Skin of body (tissue), 2 donors: ENCODE results near the gene KBTBD7. TPM values are rescaled to one million over a fixed set of nuclear protein-coding genes. Genes with fewer than 3 reads are reported as not detected.
"Not testable (repeated sequence)": the region's sequence is repeated elsewhere in the genome, so short reads cannot be mapped to it uniquely, and the experiment has no call there.

ENCODE experiments used
- DNase-seq: peaks from one replicate; lab custom pipeline; 2025; lab: John Stamatoyannopoulos, UW
- total RNA-seq: library from RNA; depleted of rRNA; stranded (reverse); fragments of >200 nt; gene quantifications from one replicate; pipeline ENCODE4 v1.2.3, GENCODE V29; 2014

Gene KBTBD7
- total RNA-seq, 1 donor from 2014 or later = 12.7 TPM

DNA sequence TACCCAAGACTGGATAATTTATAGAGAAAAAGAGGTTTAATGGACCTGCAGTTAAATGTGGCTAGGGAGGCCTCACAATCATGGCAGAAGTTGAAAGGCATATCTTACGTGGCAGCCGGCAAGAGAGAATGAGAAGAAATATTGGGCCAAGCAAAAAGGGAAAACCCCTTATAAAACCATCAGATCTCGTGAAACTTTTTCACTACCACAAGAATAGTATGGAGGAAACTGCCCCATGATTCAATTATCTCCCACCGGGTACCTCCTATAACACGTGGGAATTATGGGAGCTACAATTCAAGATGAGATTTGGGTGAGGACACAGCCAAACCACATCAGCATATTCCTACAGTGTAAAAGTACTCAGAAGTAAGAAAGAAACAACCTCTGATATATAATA is 4.7 kb upstream of the KBTBD7 start:
- DNase-seq = no peak

DNA sequence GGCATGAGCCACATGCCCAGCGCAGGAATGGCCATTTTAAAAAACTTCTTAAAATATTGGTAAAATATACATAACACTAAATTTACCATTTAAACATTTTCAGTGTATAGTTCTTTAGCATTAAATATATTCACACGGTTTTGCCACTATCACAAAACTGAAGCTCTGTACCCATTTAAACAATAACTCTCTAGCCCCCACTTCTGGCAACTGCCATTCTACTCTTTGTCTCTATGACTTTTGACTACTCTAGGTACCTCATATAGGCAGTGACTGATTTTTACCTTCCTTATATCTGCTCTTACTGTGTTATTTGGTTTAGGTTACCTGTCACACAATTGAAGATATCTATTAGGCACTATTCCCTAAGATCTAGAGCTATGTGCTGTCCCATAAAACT is 2.3 kb upstream of the KBTBD7 start:
- no peak for DNase-seq

DNA sequence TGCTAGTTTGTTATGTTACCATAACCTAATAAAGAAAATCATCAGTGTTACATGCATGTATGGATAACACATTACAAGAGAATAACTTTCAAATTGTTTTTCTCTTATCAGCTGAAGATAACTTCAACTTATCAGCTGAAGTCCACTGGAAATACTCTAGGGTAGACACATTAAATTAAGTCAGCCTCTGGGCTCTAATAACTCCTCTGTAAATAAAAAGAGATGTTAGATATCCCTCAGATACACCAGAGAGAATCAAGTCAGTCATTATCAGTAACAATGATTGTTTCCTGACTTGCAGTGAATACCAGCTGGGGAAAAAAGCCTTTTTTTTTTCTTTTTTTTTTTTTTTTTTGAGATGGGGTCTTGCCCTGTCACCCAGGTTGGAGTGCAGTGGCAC is 1.6 kb upstream of the KBTBD7 start:
- DNase-seq = no peak

DNA sequence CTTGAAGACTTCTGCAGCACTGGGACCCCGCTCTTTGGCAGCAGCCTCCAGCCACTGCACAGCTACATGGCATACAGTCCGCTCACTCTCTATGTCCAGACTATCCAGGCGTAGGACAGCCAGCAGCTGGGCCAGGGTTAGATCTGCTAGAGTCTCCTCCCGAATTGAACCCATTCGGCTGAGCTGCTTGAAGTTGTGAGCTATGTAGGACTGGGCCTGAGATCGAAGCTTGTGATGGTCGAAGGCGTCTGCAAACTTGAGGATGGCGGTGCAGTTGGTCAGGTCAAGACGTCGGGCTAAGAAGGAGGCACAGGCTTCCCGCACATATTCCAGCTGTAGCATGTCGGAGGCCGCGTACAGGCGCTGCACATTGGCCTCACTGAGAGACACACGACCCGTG is 900 bp downstream of the KBTBD7 start:
- DNase-seq = no peak

DNA sequence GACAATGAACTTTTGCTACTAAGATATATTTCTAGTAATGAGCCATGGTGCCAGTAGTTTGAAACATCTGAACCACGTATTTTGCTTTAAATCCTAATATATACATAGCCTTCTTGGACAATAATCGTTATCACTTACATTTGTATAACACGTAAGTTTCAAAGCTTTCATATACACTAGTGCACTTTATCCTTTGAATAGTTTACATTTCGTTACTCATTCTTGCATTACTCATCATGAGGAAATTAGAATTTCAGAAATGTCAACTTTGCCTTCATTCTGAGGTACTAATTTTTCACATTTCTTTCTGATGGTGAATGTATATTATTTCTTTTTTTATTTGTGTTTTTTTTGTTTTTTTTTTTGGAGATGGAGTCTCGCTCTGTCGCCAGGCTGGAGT is 5.8 kb downstream of the KBTBD7 start:
- no peak for DNase-seq

DNA sequence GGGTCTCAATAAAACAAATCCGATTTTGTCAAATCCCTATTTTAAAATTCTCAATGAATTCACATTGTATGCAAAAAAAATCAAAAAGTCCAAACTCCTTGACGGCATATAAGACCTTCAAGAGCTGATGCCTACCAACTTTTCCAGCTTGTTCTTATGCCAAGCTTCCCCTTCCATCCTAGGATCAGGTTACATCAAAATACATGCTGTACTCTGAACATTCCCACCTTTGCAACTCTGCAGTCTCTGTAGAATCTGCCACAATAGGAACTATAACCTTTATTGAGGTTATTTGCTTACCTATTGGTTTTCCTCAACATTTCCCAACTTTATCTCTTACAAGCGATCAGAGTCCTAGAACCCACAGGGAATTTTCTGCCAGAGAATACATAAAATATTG is 7.9 kb downstream of the KBTBD7 start:
- no peak for DNase-seq

DNA sequence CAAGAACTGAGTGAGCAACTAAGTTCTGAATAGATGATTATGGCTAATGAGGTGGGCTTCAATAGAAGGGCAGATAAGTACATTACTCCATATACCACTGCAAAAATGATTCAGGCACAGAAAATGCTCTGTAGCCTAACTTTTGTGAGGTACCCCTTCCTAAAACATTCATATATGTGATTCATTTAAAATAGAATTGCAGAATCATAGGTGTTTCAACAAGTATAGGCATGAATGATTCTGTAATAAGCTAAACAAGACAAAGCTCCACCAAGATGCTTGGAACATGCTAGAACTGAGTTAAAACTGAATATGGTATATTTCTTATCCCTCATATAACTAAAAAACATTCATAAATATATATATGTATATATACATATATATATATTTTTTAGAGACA is 12.1 kb downstream of the KBTBD7 start:
- DNase-seq = no peak

DNA sequence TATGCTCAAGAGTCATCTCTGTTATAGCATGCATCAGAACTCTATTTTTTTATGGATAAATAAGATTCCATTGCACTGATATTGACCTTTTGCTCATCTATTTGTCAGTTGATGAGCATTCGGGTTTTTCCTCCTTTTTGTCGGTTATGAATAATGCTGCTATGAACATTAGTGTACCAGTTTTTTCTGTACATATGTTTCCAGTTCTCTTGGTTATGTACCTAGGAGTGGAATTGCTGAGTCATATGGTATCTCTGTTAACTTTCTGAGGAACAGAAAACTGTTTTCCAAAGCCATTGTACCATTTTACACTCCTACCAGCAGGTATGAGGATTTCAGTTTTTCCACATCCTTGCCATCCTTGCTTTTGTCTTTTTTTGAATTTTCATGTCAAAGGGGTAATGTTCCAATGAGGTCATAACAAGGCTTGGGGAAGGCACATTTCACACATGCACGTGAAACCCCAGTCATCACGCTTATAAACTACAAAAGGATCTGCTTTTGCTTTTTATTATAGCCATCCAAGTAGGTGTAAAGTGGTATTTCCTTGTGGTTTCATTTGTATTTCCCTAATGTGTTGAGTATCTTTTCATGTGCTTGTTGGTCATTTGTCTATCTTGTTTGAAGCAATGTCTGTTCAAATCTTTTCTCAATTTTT is 14.6 kb downstream of the KBTBD7 start:
- no peak for DNase-seq

DNA sequence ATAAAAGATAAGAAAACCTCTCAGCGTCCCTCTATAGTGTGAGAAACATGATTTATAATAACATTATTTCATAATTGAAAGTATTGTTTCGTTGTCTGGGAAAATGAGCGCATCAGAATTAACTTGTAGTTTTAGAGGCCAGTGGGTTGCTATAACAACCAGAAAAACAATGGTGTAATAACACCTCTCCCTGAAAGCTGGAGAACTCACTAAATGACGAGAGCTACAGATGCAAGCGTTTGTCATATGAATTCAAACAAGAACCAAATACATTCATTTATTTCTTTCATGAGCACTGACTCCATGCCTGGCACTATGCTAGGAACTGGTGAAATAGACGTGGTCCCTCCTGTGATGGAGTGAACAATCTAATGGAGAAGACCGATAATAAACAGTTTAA is 16.3 kb downstream of the KBTBD7 start:
- DNase-seq = no peak

DNA sequence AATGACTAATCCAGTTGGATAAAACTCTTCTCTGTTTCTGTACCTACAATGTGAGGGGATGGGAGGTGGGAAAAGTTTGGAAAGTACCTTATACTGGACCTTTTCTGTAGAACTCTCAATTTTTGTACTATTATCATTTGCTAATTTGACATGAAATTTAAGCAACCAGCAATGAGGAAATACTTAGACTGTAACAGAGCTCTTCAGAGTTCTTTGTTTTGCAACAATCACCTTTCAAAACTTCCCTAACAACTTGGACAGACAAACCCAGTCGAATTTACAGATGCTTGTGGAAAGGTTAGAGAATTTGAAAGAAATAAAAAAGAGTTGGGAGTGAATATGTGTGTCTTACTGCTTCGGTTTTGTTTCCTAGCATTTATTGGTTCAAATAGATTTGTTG is 16.8 kb downstream of the KBTBD7 start:
- DNase-seq = no peak

DNA sequence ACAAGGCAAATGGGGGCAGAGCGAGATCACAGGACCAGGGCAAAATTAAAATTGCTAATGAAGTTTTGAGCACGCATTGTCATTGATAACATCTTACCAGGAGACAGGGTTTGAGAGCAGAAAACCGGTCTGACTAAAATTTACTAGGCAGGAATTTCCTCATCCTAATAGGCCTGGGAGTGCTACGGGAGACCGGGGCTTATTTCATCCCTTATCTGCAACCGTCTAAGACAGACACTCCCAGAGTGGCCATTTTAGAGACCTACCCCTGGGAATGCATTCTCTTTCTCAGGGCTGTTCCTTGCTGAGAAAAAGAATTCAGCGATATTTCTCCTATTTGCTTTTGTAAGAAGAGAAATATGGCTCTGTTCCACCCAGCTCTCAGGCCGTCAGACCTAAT is 18.8 kb downstream of the KBTBD7 start:
- not testable (repeated sequence) for DNase-seq

DNA sequence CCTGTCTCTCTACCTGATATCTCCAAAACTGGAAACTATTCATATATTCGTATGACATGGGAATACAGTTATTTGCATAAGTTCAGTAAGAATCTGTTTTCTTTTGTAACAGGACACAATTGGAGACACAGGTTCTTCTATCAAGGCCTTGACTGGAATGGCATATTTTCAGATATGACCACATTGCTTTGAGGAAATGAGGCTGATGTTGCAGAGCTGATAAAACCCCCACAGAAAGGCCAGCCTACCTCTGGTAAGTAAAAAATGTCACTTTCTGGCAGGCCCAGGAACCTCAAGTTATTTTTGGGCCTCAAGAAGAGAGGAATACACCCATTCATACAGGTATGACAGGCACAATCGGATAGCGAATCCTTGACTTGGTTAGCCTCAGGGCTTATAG is 32.2 kb downstream of the KBTBD7 start:
- no peak for DNase-seq

DNA sequence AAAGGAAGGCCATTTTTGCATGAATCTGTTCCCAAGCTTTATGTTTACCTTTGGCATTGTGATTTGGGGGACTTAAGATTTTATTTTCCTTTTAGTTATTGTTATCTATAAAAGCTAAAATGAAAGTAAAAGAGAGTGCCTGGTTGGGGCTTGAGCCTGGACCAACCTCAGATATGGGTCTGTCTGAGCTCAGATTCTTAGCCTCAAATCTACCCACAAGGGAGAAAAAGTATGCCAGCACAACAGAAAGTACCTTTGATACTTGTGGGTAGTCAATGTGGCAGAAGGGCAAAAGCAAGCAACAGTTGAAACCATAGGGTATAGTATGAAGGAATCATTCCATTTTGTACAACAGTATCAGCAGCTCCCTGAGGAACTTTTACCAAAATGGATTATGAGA is 35.2 kb downstream of the KBTBD7 start:
- DNase-seq = no peak

DNA sequence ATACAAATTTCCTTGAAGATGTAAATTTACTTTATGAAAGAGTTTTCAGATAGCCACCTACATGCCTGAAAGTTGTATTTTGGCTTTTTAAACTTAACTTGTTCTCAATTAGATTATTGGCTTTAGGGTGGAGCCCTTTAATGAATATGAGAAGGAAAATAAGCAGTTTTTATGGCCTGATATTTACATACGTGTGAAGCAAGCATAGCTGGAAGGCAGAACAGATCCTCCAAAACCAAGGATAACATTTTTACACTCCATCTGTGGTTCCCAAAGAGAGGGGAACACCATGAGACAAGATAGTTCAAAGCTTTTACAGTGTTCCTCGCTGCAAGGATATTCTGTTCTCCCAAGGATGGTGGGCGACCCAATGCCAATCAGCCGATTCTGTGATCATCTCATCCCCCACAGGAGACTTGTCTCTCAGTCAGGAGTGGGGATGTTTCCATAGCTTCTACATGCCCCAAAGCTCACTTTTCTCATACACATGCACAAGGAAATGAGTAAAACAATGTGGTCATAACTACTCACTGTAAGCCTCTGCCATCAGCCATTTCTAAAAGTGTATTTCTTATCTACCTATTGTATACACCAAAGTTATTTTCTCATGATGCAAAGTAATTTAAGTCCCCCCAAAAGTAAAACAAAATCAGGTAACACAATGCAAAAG is 37.2 kb downstream of the KBTBD7 start:
- DNase-seq = no peak

DNA sequence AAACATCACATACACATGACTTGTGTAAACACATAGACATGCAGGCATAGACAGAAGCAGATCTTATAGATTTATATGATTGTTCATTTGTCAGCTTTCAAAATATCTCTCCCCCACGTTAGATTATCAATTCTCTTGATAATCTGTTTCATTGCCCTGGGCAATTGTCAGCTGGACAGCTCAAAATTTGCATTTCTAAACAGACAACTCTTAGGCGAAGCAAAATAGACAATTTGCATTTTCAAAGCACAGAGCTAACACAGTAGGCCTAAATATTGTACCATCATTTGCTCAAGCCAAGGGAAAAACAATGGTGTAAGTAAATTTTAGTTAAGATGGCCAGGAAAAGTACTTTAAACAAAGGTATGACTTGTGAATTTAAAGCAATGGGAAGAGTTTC is 37.7 kb downstream of the KBTBD7 start:
- DNase-seq = no peak

DNA sequence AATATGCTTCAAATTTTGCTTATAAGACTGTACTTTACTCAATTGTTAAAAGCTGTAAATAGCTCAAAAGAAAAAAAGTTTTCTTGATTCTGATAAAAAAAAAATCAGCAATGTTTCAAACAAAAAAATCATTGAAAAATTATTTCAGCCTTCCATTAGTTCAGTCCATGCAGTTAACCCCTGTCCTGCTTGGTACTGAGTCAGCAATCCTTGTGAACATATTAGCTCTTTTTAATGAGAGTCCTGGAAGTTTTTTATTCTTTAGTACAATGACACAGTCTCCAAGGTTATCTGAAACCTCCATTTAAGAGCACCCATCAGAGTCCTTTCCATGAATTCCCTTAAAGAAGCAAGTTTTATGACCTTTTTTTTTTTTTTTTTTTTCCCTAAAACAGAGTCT is 40.3 kb downstream of the KBTBD7 start:
- DNase-seq = no peak

DNA sequence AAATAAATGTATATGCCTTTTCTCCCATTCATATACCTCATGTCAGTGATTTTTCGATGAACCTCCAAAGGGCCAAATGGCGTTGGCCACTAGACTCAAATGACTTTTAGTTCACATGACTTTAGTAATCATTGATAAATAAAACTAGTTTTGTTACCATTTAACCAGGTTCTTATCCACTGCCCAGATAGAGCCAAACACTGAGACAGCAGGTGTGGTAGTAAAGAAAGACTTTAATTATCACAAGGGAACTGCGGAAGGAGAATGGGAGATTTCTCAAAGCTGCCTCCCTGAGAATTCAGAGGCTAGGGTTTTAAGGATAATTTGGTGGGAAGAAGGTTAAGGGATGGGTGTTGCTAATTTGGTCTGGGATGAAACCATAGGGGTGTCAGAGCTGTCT is 42.4 kb downstream of the KBTBD7 start:
- DNase-seq = no peak

DNA sequence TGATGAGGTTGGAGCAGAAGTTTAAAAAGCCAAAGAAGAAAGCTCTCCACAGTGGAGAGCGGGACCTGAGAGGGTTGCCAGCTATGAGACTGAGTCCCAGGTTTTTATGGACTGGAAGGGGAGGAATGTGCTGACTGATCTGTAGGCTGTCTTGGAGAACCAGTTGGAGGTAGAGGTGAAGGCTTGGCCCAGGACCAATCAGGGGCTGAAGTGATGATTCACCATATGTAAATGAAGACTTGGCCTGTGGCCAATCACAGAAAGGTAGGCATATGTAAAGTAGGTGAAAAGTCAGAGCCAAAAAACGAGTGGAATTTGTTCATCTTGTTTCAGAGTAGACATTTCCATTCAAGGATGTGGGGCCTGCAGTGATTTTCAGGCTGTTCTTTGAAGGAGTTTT is 44.3 kb downstream of the KBTBD7 start:
- DNase-seq = no peak

DNA sequence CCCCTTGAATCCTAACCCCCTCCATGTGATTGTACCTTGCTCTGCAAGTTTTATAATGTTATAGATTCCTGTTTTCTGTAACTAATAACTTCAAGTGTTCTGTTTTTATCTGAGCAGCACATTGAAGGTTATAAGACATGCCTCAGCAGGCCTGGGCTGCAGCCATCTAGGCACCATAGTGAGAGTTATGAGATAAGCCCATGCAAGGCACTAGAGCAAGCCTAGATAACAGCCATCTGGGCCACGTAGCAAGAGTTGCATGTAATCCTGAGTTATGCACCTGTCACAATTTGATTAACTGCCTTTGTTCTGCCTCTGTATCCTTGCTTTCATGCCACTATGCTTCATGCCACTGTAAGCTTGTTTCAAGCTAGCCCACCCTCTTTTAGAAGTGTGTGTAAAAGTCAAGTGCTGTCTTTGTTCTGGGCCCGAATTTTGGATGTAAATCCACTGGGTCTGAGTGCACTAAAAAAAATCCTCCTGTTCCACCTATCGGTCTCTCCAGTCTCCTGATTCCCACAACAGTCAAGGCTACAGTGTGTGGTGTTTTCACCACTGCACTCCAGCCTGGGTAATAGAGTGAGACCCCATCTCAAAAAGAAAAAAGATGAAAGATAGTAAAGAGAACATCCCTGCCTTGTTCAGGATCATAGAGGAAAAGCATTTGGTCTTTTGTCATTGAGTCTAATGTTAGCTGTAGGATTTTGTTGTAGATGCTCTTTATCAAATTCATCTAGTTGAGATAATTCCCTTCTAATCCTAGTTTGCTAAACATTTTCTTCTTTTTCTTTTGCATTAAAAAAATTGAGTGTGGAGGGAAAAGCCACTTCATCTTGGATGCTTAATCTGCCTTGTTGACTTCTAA is 45.7 kb downstream of the KBTBD7 start:
- DNase-seq = no peak

DNA sequence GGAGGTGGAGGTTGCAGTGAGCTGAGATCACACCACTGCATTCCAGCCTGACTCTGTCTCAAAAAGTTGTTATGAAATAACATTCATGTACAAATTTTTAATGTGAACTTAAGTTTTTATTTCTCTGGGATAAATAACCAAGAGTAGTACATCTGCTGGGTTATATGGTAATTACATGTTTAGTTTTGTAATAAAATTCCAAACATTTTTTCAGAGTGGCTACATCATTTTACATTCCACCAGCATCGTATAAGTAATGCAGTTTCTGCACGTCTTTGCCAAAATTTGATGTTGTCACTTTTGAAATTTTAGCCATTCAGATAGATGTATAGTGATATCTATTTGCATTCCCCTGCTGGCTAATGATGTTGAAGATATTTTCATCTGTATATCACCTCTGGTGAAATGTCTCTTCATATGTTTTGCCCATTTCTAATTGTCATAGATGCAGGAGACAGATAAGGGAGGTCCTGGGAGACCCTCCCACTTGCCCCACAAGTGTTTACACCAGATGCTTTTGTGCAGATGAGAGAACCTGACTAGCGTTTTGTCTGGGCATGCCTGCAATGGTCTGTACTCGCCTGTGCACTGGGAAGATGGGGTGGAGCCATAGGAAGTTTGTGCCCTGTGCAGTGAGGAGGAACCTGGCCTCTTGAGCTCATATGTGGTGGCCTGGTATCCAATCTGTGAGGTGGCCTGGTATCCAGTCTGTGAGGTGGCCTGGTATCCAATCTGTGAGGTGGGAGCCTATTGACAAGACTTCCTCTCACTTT is 49.0 kb downstream of the KBTBD7 start:
- DNase-seq = no peak

DNA sequence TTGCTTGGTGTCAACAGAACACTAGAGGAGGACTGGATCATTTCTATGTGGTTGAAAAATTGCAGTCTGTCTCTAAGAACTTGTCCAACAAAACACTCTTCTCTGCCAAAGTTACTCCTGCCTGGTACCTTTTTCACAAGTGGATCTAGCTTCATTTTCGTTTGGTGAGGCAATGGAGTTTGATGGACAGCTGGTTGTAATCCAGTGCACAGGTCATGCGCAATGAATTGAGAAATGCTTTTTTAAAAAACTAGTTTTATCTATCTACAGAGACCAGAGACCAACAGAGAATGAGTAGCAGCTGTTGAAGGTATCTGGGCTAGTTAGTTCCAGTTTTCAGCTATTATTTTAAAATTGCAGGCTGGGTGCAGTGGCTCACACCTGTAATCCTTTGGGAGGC is 49.8 kb downstream of the KBTBD7 start:
- DNase-seq = no peak
